Measurements from ENCODE around the gene CTAG2.
"Not testable (repeated sequence)": the region's sequence is repeated elsewhere in the genome, so short reads cannot be mapped to it uniquely, and the experiment has no call there.

CTAG2 gene

GRCh38 chrX:154653413-154653812 lies at the start of gene CTAG2:
TSS of gene CTAG2 (minus strand) at chrX:154653579. CDS start at chrX:154653515, 64 bp downstream.
- H3K36me3 ChIP-seq (ENCODE audit: control insufficient read depth, insufficient read depth, low read length); H3K27me3 ChIP-seq (replicated peaks; ENCODE audit: control insufficient read depth, insufficient read depth, low read length); DNase-seq (ENCODE audit: extremely low read depth, insufficient read length); H3K4me3 ChIP-seq (replicated peaks; ENCODE audit: low read depth, low read length): not testable (repeated sequence)

DNA sequence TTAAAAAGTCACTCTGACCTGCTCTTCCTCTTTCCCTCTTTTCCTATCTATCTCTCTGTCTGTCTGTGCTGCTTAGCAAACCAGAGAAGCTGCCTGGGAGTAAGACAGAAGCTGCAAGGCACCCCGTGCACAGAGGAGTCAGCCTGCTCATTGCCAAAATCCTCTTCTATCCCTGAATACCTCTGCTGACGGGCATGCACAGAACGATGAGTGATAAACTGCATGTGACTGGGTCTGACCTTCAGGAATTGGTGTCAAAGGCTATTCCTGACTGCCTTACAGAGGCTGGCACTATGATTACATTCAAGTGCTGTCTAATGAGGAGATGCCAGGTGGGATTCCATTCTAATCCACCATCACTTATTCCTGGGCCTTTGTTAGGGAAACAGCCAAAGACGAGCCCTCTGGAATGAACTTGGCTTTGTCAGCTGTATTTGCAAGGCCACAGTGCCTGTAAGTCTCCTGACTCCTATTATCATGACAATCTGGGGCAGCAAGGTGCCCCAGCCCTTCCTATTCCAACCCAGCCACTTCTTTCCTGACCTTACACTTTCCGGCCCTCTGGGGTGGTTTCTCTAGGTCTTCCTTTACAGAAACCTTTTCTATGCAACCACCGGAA lies 45.4 kb upstream of the CTAG2 start:
- TF ChIP-seq CTCF (IDR thresholded peaks at IDR 0.05; ENCODE audit: insufficient read depth, low read length, poor library complexity, severe bottlenecking): no peak
- no peak for DNase-seq (ENCODE audit: extremely low read depth, insufficient read length)
- Histone ChIP-seq H3K36me3 (ENCODE audit: control insufficient read depth, insufficient read depth, low read length) (no peaks in the 10 kb centered on the region), H3K27me3 (replicated peaks; ENCODE audit: control insufficient read depth, insufficient read depth, low read length) (no peaks in the 10 kb centered on the region), H3K4me3 (replicated peaks; ENCODE audit: low read depth, low read length) (no peak overlapping the region)

GRCh38 chrX:154696676-154697045 lies 43.3 kb upstream of the CTAG2 start:
- no peak for DNase-seq (ENCODE audit: extremely low read depth, insufficient read length)
- Histone ChIP-seq H3K36me3 (ENCODE audit: control insufficient read depth, insufficient read depth, low read length) (no peaks in the 10 kb centered on the region), H3K4me3 (replicated peaks; ENCODE audit: low read depth, low read length) (no peak overlapping the region), H3K27me3 (replicated peaks; ENCODE audit: control insufficient read depth, insufficient read depth, low read length) (no peaks in the 10 kb centered on the region)
- no peak for TF ChIP-seq CTCF (IDR thresholded peaks at IDR 0.05; ENCODE audit: insufficient read depth, low read length, poor library complexity, severe bottlenecking)

DNA sequence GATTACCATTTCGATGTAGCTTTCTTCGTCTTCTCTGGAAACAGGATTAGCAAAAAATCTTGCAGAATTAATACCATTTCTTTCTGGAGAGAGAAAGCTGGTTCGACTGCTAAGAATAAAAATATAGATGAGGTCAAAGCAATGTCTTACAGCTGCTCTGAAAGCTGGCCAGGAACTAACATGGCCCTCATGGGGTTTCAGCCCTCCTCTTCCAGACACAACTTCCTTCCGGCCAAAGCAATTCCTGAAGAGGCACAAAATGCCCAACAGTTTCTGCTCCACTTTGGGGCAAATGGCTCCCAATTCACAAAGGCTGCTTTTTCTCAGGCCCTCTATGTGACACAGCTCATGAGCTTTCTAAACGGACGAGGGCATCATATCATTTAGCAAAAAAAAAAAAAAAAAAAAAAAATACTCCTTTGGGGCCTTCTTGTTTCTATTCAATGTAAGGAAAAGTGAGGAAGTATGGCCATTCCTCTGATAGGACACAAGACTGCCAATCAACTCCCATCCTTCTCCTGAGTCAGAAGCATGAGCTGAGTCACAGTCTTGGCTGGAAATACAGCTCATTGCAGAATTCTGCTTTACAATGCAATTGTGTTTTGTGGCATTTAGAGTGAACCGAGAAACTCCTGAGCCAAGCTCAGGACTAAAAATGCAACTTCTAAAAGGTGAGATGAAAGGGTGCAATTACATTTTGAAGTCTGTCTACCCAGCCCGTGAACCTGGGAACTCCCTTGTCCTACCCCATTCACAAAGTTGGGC lies 42.7 kb upstream of the CTAG2 start:
- H3K27me3 ChIP-seq (replicated peaks; ENCODE audit: control insufficient read depth, insufficient read depth, low read length): no peaks in the 10 kb centered on the region
- no peak for DNase-seq (ENCODE audit: extremely low read depth, insufficient read length)
- no peak overlapping the region for H3K4me3 ChIP-seq (replicated peaks; ENCODE audit: low read depth, low read length)
- TF ChIP-seq CTCF (IDR thresholded peaks at IDR 0.05; ENCODE audit: insufficient read depth, low read length, poor library complexity, severe bottlenecking): no peak
- H3K36me3 ChIP-seq (ENCODE audit: control insufficient read depth, insufficient read depth, low read length): no peaks in the 10 kb centered on the region

- Histone ChIP-seq H3K36me3 (ENCODE audit: control insufficient read depth, insufficient read depth, low read length) (no peaks in the 10 kb centered on the region), H3K27me3 (replicated peaks; ENCODE audit: control insufficient read depth, insufficient read depth, low read length) (no peaks in the 10 kb centered on the region), H3K4me3 (replicated peaks; ENCODE audit: low read depth, low read length) (no peak overlapping the region)
- no peak for TF ChIP-seq CTCF (IDR thresholded peaks at IDR 0.05; ENCODE audit: insufficient read depth, low read length, poor library complexity, severe bottlenecking)
- no peak for DNase-seq (ENCODE audit: extremely low read depth, insufficient read length)
Measured at GRCh38 chrX:154693394-154693793, 40.0 kb upstream of the CTAG2 start.

- not testable (repeated sequence) for H3K36me3 ChIP-seq (ENCODE audit: control insufficient read depth, insufficient read depth, low read length); DNase-seq (ENCODE audit: extremely low read depth, insufficient read length); H3K27me3 ChIP-seq (replicated peaks; ENCODE audit: control insufficient read depth, insufficient read depth, low read length); H3K4me3 ChIP-seq (replicated peaks; ENCODE audit: low read depth, low read length)
Measured at GRCh38 chrX:154690438-154690837, 37.1 kb upstream of the CTAG2 start.

DNA sequence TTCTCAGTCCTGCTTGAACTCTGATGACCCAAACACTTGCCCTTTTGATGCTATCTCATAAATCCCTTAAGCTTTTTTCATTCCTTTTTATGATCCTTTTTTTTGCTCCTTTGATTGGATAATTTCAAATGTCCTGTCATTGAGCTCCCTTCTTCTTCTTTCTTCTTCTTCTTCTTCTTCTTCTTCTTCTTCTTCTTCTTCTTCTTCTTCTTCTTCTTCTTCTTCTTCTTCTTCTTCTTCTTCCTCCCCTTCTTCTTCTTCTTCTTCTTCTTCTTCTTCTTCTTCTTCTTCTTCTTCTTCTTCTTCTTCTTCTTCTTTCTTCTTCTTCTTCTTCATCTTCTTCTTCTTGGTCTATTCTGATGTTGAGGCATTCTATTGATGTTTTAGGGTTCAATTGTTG lies 18.7 kb upstream of the CTAG2 start:
- H3K4me3 ChIP-seq (replicated peaks; ENCODE audit: low read depth, low read length); H3K36me3 ChIP-seq (ENCODE audit: control insufficient read depth, insufficient read depth, low read length); DNase-seq (ENCODE audit: extremely low read depth, insufficient read length); H3K27me3 ChIP-seq (replicated peaks; ENCODE audit: control insufficient read depth, insufficient read depth, low read length): not testable (repeated sequence)

DNA sequence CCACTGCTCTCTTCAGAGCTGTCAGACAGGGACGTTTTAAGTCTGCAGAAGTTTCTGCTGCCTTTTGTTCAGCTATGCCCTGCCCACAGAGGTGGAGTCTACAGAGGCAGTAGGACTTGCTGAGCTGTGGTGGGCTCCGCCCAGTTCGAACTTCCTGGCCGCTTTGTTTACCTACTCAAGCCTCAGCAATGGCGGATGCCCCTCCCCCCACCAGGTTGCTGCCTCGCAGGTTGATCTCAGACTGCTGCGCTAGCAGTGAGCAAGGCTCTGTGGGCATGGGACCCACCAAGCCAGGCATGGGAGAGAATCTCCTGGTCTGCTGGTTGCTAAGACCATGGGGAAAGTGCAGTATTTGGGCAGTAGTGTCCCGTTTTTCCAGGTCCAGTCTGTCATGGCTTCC lies 17.5 kb upstream of the CTAG2 start:
- H3K4me3 ChIP-seq (replicated peaks; ENCODE audit: low read depth, low read length); H3K27me3 ChIP-seq (replicated peaks; ENCODE audit: control insufficient read depth, insufficient read depth, low read length); H3K36me3 ChIP-seq (ENCODE audit: control insufficient read depth, insufficient read depth, low read length); DNase-seq (ENCODE audit: extremely low read depth, insufficient read length): not testable (repeated sequence)
